K562 (cell line): ENCODE data around the gene WDR76. TPM values are rescaled to one million over a fixed set of nuclear protein-coding genes. Genes with fewer than 3 reads are reported as not detected.

Source experiments
- ATAC-seq: fragments of 200-7000 bp; cut with Tn5 transposase; 3 replicates; pipeline ENCODE4 v1.9.1; 2020; ENCODE audit warnings: moderate library complexity
- BruUV-seq: library from RNA; stranded (reverse); fragments of 400-500 nt; replicated peaks from 2 replicates; lab custom pipeline; 2021; lab: Mats Ljungman, UMichigan
- CTCF ChIA-PET: fragments of 300-600 bp; formaldehyde crosslinking; extraction: SDS; loops from one replicate; lab custom pipeline; 2021; ENCODE audit warnings: low intra/inter-chr PET ratio; lab: Yijun Ruan, JAX
- POLR2A ChIA-PET: fragments of 300-600, 350-650 bp; sonication (Branson Sonifier 250); formaldehyde crosslinking; extraction: SDS; loops from one replicate; lab custom pipeline; 2021; ENCODE audit warnings: antibody characterized with exemption, inconsistent platforms; lab: Yijun Ruan, JAX
- DNase-seq, 4 experiments: peaks; one replicate each; pipeline versions ENCODE4 v3.0.0 to v3.0.0-alpha.2; 2011 to 2018; ENCODE audit warnings: low spot score in 3 of 4, mixed read lengths in 3 of 4; ENCODE audit errors: extremely low read depth in 1 of 4
- FAIRE-seq: peaks from 2 replicates; lab custom pipeline; 2011; peaks lifted over from hg19 to GRCh38; lab: Jason Lieb, UNC
- H2AFZ ChIP-seq: 2 replicates; pipeline ENCODE4 v1.6.0; 2011; ENCODE audit warnings: low read depth, low read length, control low read depth, inconsistent platforms
- H3K27ac ChIP-seq: fragments of 200-600 bp; 3 replicates; pipeline ENCODE4 v1.8.0; 2011; ENCODE audit warnings: low read depth, mild to moderate bottlenecking, control low read depth, inconsistent platforms, low read length, moderate library complexity, mixed read lengths; ENCODE audit errors: extremely low read depth
- H3K27me3 ChIP-seq, 2 experiments: fragments of 300-600 bp in 1 of 2; 2 replicates in 1 of 2; 3 replicates in 1 of 2; pipeline versions ENCODE4 v1.6.0 to v1.8.0; 2011; ENCODE audit warnings: inconsistent platforms in 2 of 2, low read length in 2 of 2, mild to moderate bottlenecking in 1 of 2, mixed read lengths in 1 of 2, moderate library complexity in 1 of 2; ENCODE audit not compliant: control insufficient read depth in 2 of 2, insufficient read depth in 2 of 2
- H3K36me3 ChIP-seq: fragments of 300-600 bp; 3 replicates; pipeline ENCODE4 v1.8.0; 2011; ENCODE audit warnings: mild to moderate bottlenecking, low read length, inconsistent platforms; ENCODE audit not compliant: control insufficient read depth, insufficient read depth
- H3K4me1 ChIP-seq, 2 experiments: fragments of 200-600 bp in 1 of 2; replicated peaks in 1 of 2; 2 replicates in 1 of 2; 3 replicates in 1 of 2; pipeline versions ENCODE4 v1.5.1 to v1.8.0; 2011; ENCODE audit warnings: inconsistent platforms in 2 of 2, low read length in 2 of 2, mild to moderate bottlenecking in 1 of 2, mixed read lengths in 1 of 2, moderate library complexity in 1 of 2; ENCODE audit not compliant: control insufficient read depth in 2 of 2, insufficient read depth in 2 of 2
- H3K4me2 ChIP-seq: 2 replicates; pipeline ENCODE4 v1.6.1; 2011; ENCODE audit warnings: low read length, control low read depth, inconsistent platforms, mixed read lengths; ENCODE audit not compliant: insufficient read depth
- H3K4me3 ChIP-seq: fragments of 200-600 bp; sonication (generic), shearing (Covaris generic); 2 replicates; pipeline ENCODE4 v1.5.1; 2016; ENCODE audit warnings: control low read depth, inconsistent platforms
- H3K79me2 ChIP-seq: fragments of 200-600 bp; 3 replicates; pipeline ENCODE4 v1.8.0; 2011; ENCODE audit warnings: low read length, inconsistent platforms; ENCODE audit not compliant: control insufficient read depth, insufficient read depth
- H3K9ac ChIP-seq, 2 experiments: 2 replicates each; pipeline versions ENCODE4 v1.6.0 to v1.6.1; 2011; ENCODE audit warnings: low read depth in 2 of 2, low read length in 2 of 2, control low read depth in 1 of 2, inconsistent platforms in 1 of 2, mild to moderate bottlenecking in 1 of 2, mixed read lengths in 1 of 2; ENCODE audit not compliant: insufficient read depth in 1 of 2
- H3K9me1 ChIP-seq: one replicate; pipeline ENCODE4 v1.6.0; 2011; ENCODE audit warnings: inconsistent platforms, mild to moderate bottlenecking, low read length, moderate library complexity; ENCODE audit not compliant: control insufficient read depth, insufficient read depth
- H3K9me3 ChIP-seq: replicated peaks from 2 replicates; pipeline ENCODE4 v1.5.1; 2011; ENCODE audit warnings: low read depth, low read length, inconsistent platforms; ENCODE audit not compliant: control insufficient read depth, insufficient read depth
- H4K20me1 ChIP-seq: replicated peaks from 2 replicates; pipeline ENCODE4 v1.6.1; 2011; ENCODE audit warnings: low read length, inconsistent platforms, mixed read lengths; ENCODE audit not compliant: control insufficient read depth, insufficient read depth
- GABPB2 ChIP-seq: fragments of 250-450 bp; sonication (Bioruptor Pico); conservative IDR thresholded peaks from 2 replicates; pipeline ENCODE4 v1.5.1; 2021; ENCODE audit warnings: mild to moderate bottlenecking
- HSF4 ChIP-seq: fragments of 250-450 bp; sonication (Bioruptor Pico); IDR thresholded peaks from 2 replicates; pipeline ENCODE4 v2.1.2; 2022; ENCODE audit warnings: mild to moderate bottlenecking, moderate library complexity, borderline replicate concordance
- NEUROD1 ChIP-seq: fragments of 150-350 bp; IDR thresholded peaks from 2 replicates; pipeline ENCODE4 v1.6.1; 2014; ENCODE audit warnings: borderline replicate concordance, low read length, low read depth; ENCODE audit not compliant: partially characterized antibody
- RBBP5 ChIP-seq: fragments of 200-600 bp; sonication (generic); IDR thresholded peaks from 2 replicates; pipeline ENCODE4 v1.6.1; 2012; ENCODE audit warnings: borderline replicate concordance, mild to moderate bottlenecking, low read length, control low read depth, inconsistent platforms; ENCODE audit not compliant: insufficient read depth, poor library complexity, severe bottlenecking
- WGBS: fragments of 100-300 bp; shearing (Covaris generic); methylation state at CpG from one replicate; pipeline ENCODE4 v1.1.6; 2016; ENCODE audit warnings: low coverage, mixed read lengths; ENCODE audit not compliant: insufficient coverage; ENCODE audit errors: missing lambda C conversion rate; 5-methylcytosine and 5-hydroxymethylcytosine counted together
- in situ Hi-C: fragments of 300-500 bp; cut with MboI; formaldehyde crosslinking; loops from 4 replicates; pipeline ENCODE4 v1.15.0; 2018; ENCODE audit warnings: inconsistent platforms, mixed read lengths
- intact Hi-C: fragments of 100-400 bp; cut with micrococcal nuclease; formaldehyde crosslinking; loops from 2 replicates; pipeline ENCODE4 v1.14.2; 2022
- polyA plus RNA-seq, 8 experiments: library from polyadenylated mRNA; depleted of rRNA in 4 of 8; stranded (reverse) in 5 of 8; unstranded in 3 of 8; fragments of >200 nt; fragmentation: Nextera tagmentation in 2 of 8; fragmentation: Illumina TruSeq in 1 of 8; extraction: Ambion mirVana in 2 of 8; extraction: Trizol in 1 of 8; gene quantifications; 2 replicates each; pipeline versions ENCODE4 v1.2.1 to v1.2.3, GENCODE V29; 2011 to 2014; ENCODE audit warnings: inconsistent platforms in 1 of 8, missing spikeins in 1 of 8
- total RNA-seq, 7 experiments: library from RNA; depleted of rRNA in 6 of 7; stranded (reverse); fragments of >200 nt in 6 of 7; fragmentation: Illumina TruSeq in 2 of 7; extraction: Trizol in 2 of 7; gene quantifications; 2 replicates each; pipeline versions ENCODE4 v1.2.1 to v1.2.3, GENCODE V29; 2011 to 2021; ENCODE audit warnings: low replicate concordance in 1 of 7
- TF ChIP-seq, protein P1 (sequence below): fragments of 250-450 bp; sonication (Bioruptor Pico); IDR thresholded peaks from 2 replicates; pipeline ENCODE4 v1.5.0; 2020; ENCODE audit warnings: mild to moderate bottlenecking
- TF ChIP-seq, protein P2 (sequence below): sonication (generic); formaldehyde crosslinking; IDR thresholded peaks from 2 replicates; pipeline ENCODE4 v1.8.0; 2022; ENCODE audit warnings: mild to moderate bottlenecking, missing genetic modification reagents

The WDR76 gene
- total and polyA plus RNA-seq, 9 of the 15 experiments (the other 6 are each of a cell fraction or from before 2014, with no cell fraction given): 9.8 to 69.5 (median 44.4) TPM

DNA sequence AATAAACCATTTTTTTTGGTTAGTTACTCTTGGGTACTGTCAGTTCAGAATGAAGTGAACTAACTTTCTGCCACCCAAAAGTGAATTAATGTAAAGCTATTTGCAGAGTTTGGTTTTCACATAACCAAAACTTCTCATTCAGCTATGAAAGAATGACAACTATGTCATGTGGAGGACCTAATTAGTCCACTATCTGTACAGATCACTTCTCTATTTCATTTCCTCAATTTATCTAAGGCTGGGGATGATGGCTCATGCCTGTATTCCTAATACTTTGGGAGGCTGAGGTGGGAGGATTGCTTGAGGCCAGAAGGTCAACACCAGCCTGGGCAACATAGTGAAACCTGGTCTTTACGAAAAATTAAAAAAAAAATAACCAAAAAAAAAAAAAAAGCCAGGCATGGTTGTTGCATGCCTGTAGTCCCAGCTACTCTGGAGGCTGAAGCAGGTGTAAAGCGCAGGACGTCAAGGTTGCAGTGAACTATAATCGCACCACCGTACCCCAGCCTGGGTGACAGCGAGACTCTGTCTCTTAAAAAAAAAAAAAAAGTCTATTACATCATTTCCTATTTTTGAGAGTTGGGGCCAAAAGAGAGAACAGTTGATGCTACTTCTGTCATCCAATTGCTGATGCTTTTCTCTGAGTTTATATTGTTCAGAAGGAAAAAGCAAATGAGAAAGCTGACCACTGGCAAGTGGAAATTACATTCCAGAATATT lies 17.7 kb upstream of the WDR76 start:
- intact Hi-C loops: no loop called here
- Histone ChIP-seq H3K36me3 (peaks cover 93% of the 10 kb centered on the region), H3K9me3 (no peaks in the 10 kb centered on the region), H3K79me2 (no peaks in the 10 kb centered on the region), H3K9ac (no peak overlapping the region), H3K9me1 (peaks cover 7% of the 10 kb centered on the region), H3K4me2 (no peak overlapping the region), H3K27ac (no peak overlapping the region), H3K4me3 (no peak overlapping the region), H2AFZ (no peak overlapping the region), H3K27me3 (no peaks in the 10 kb centered on the region), H4K20me1 (no peaks in the 10 kb centered on the region), H3K4me1 (peaks cover 0 to 8% of the 10 kb centered on the region in 2 experiments; a peak in 2 of 5 replicates)
- ChIA-PET POLR2A (interaction anchor here (1.7 to 3.6 kb wide), 4 partner anchors 8 to 15 kb away, joined by 8 to 19 read pairs (median 14); partner anchors contain the start of genes HYPK, MFAP1 and SERINC4), CTCF (interaction anchor here (0.7 kb wide), 1 partner anchor 277 kb away, joined by 3 read pairs; no protein-coding TSS in a partner anchor)
- 94% methylated on average over 6 of the region's 6 CpGs for WGBS
- ATAC-seq (no peak), DNase-seq (no peak), FAIRE-seq (no peak)
- in situ Hi-C loops: no loop called here
- TF ChIP-seq GABPB2 (CRISPR knock-in tag) (no peak), HSF4 (no peak), NEUROD1 (no peak), RBBP5 (no peak)
- TF ChIP-seq, protein P1, sequence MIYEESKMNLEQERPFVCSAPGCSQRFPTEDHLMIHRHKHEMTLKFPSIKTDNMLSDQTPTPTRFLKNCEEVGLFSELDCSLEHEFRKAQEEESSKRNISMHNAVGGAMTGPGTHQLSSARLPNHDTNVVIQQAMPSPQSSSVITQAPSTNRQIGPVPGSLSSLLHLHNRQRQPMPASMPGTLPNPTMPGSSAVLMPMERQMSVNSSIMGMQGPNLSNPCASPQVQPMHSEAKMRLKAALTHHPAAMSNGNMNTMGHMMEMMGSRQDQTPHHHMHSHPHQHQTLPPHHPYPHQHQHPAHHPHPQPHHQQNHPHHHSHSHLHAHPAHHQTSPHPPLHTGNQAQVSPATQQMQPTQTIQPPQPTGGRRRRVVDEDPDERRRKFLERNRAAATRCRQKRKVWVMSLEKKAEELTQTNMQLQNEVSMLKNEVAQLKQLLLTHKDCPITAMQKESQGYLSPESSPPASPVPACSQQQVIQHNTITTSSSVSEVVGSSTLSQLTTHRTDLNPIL: no peak
- TF ChIP-seq, protein P2, sequence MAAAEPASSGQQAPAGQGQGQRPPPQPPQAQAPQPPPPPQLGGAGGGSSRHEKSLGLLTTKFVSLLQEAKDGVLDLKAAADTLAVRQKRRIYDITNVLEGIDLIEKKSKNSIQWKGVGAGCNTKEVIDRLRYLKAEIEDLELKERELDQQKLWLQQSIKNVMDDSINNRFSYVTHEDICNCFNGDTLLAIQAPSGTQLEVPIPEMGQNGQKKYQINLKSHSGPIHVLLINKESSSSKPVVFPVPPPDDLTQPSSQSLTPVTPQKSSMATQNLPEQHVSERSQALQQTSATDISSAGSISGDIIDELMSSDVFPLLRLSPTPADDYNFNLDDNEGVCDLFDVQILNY (CRISPR knock-in tag): no peak
- no TSS peak for BruUV-seq
